AG04449 (cell line): ENCODE results near the gene BRME1.

Source experiments
- CTCF ChIA-PET: fragments of 350-600 bp; formaldehyde crosslinking; extraction: SDS; loops from one replicate; lab custom pipeline; 2021; ENCODE audit warnings: antibody characterized with exemption; lab: Yijun Ruan, JAX
- POLR2A ChIA-PET: fragments of 400-600, 350-600 bp; formaldehyde crosslinking; extraction: SDS; loops from one replicate; lab custom pipeline; 2020; ENCODE audit warnings: antibody characterized with exemption, inconsistent platforms; lab: Yijun Ruan, JAX
- DNase-seq: peaks from one replicate; pipeline ENCODE4 v3.0.0-alpha.2; 2010; ENCODE audit warnings: low read depth, low spot score
- H3K4me3 ChIP-seq: 2 replicates; pipeline ENCODE4 v1.5.1; 2011; ENCODE audit warnings: low read depth, mild to moderate bottlenecking, control low read depth, low read length
- CTCF ChIP-seq: IDR thresholded peaks from one replicate; pipeline ENCODE4 v1.5.1; 2011; ENCODE audit warnings: mild to moderate bottlenecking, moderate library complexity, low read length, control low read depth, inconsistent platforms; ENCODE audit not compliant: insufficient read depth; ENCODE audit errors: missing control alignments

The BRME1 gene

GRCh38 chr19:13865571-13866462, 40.1 kb downstream of the BRME1 start:
- ChIA-PET CTCF (interaction anchor here (3.4 kb wide), 1 partner anchor 80 kb away, joined by 13 read pairs; no protein-coding TSS in a partner anchor), POLR2A (interaction anchor here (0.8 to 9.0 kb wide), 2 partner anchors 28 to 71 kb away, joined by 3 to 149 read pairs; partner anchors contain the start of gene ZSWIM4)
- no peak for DNase-seq
- TF ChIP-seq CTCF: no peak
- peak overlapping the region; percentile 61 for H3K4me3 ChIP-seq

GRCh38 chr19:13864667-13865570, 41.0 kb downstream of the BRME1 start:
- ChIA-PET CTCF (interaction anchor here (1.0 to 4.6 kb wide), 6 partner anchors 9 to 211 kb away, joined by 3 to 61 read pairs (median 16); partner anchors contain the start of gene MRI1), POLR2A (interaction anchor here (1.2 to 9.0 kb wide), 2 partner anchors 27 to 91 kb away, joined by 3 to 149 read pairs; no protein-coding TSS in a partner anchor)
- DNase-seq: no peak
- H3K4me3 ChIP-seq: peak overlapping the region; percentile 61
- TF ChIP-seq CTCF: no peak

GRCh38 chr19:13864046-13864666, 41.8 kb downstream of the BRME1 start:
- no peak for TF ChIP-seq CTCF
- CTCF ChIA-PET: interaction anchor here (1.0 to 6.1 kb wide), 12 partner anchors 9 to 211 kb away, joined by 3 to 138 read pairs (median 6); partner anchors contain the start of genes MRI1 and ZSWIM4
- no peak overlapping the region for H3K4me3 ChIP-seq
- POLR2A ChIA-PET: interaction anchor here (1.2 to 9.0 kb wide), 2 partner anchors 26 to 90 kb away, joined by 3 to 149 read pairs; no protein-coding TSS in a partner anchor
- no peak for DNase-seq

- ChIA-PET POLR2A (interaction anchor here (0.6 to 9.0 kb wide), 12 partner anchors 9 to 98 kb away, joined by 3 to 149 read pairs (median 6); partner anchors contain the start of genes C19orf53, MRI1 and ZSWIM4), CTCF (interaction anchor here (0.6 to 6.1 kb wide), 30 partner anchors 9 to 897 kb away, joined by 3 to 138 read pairs (median 5); partner anchors contain the start of genes C19orf53, MRI1 and ZSWIM4)
- DNase-seq: peak; percentile 77
- H3K4me3 ChIP-seq: peak overlapping the region; percentile 55
- peak; percentile 97 for TF ChIP-seq CTCF
These were observed 44.0 kb downstream of the BRME1 start for GRCh38 chr19:13861714-13862531.

- DNase-seq: no peak
- ChIA-PET POLR2A (interaction anchor here (0.6 to 9.0 kb wide), 6 partner anchors 9 to 87 kb away, joined by 3 to 149 read pairs (median 12); partner anchors contain the start of gene C19orf53), CTCF (interaction anchor here (0.6 to 6.1 kb wide), 13 partner anchors 9 to 896 kb away, joined by 3 to 138 read pairs (median 11); partner anchors contain the start of gene ZSWIM4)
- peak overlapping the region; percentile 55 for H3K4me3 ChIP-seq
- TF ChIP-seq CTCF: no peak
These were observed 44.6 kb downstream of the BRME1 start for GRCh38 chr19:13861392-13861713.
